ENCODE results near the gene SELENOM.

- TF ChIP-seq, protein P1, sequence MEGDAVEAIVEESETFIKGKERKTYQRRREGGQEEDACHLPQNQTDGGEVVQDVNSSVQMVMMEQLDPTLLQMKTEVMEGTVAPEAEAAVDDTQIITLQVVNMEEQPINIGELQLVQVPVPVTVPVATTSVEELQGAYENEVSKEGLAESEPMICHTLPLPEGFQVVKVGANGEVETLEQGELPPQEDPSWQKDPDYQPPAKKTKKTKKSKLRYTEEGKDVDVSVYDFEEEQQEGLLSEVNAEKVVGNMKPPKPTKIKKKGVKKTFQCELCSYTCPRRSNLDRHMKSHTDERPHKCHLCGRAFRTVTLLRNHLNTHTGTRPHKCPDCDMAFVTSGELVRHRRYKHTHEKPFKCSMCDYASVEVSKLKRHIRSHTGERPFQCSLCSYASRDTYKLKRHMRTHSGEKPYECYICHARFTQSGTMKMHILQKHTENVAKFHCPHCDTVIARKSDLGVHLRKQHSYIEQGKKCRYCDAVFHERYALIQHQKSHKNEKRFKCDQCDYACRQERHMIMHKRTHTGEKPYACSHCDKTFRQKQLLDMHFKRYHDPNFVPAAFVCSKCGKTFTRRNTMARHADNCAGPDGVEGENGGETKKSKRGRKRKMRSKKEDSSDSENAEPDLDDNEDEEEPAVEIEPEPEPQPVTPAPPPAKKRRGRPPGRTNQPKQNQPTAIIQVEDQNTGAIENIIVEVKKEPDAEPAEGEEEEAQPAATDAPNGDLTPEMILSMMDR (IDR thresholded peaks at IDR 0.05; ENCODE audit: low read depth, low read length, poor library complexity, severe bottlenecking) = no peak
- no peak for TF ChIP-seq EZH2phosphoT487 (IDR thresholded peaks at IDR 0.05; ENCODE audit: borderline replicate concordance, low read length)
Observed at GRCh38 chr22:31136711-31137110, 29.3 kb upstream of the SELENOM start.

Measured in DOHH2 (cell line).